ENCODE data around the gene RWDD2A. TPM values are rescaled to one million over a fixed set of nuclear protein-coding genes. Genes with fewer than 3 reads are reported as not detected.

RWDD2A gene
- total RNA-seq, 1 donor from 2014 or later = 3.5 TPM

DNA sequence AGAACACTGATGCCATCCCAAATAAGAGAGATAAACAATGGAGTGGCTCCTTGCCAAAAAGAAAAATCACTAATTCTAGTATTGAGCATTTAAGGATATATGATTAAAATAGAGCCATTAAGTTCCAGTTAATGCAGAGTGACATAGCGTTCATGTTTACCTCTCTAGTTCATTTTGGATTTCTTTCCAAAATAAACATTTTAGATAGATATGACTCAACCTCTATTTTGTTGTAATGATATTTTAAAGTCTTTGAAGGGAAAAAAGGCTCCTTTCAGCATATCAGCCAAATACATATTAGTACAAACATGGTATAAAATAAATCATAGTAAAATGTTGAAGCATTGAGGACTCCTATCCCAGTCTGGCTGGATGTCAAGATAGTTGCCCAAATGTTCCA lies 33.4 kb downstream of the RWDD2A start:
- no peak overlapping the region for H3K4me3 ChIP-seq
- H3K27ac ChIP-seq = no peak overlapping the region
- ATAC-seq = no peak
- H3K36me3 ChIP-seq = no peaks in the 10 kb centered on the region
- TF ChIP-seq, protein P1, sequence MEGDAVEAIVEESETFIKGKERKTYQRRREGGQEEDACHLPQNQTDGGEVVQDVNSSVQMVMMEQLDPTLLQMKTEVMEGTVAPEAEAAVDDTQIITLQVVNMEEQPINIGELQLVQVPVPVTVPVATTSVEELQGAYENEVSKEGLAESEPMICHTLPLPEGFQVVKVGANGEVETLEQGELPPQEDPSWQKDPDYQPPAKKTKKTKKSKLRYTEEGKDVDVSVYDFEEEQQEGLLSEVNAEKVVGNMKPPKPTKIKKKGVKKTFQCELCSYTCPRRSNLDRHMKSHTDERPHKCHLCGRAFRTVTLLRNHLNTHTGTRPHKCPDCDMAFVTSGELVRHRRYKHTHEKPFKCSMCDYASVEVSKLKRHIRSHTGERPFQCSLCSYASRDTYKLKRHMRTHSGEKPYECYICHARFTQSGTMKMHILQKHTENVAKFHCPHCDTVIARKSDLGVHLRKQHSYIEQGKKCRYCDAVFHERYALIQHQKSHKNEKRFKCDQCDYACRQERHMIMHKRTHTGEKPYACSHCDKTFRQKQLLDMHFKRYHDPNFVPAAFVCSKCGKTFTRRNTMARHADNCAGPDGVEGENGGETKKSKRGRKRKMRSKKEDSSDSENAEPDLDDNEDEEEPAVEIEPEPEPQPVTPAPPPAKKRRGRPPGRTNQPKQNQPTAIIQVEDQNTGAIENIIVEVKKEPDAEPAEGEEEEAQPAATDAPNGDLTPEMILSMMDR (IDR thresholded peaks at IDR 0.05) = no peak
- H3K27me3 ChIP-seq = no peaks in the 10 kb centered on the region
- no peaks in the 10 kb centered on the region for H3K4me1 ChIP-seq
- no peak for DNase-seq
- no peaks in the 10 kb centered on the region for H3K9me3 ChIP-seq
- intact Hi-C loops (cut with DNase I) = loop anchor here (10.0 kb wide), 1 partner anchor 288 kb away; the partner anchor contains the start of gene PRSS35

DNA sequence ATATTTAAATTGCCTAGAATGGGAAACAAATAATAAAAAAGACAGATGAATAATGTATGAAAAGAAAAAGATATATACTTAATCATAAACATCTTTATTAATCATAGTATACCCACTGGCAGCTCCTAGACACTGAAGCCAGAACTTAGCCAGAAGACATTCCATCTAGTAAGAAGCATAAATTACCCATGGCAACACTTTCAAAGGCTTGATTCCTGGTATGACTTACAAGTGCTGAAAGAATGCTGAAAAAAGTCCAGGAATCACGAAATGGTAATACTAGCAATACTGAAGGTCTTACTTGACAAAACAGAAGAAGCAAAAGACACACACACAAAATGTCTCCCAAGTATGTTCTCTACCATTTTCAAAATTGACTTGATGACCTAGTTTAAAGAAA lies 38.0 kb downstream of the RWDD2A start:
- ATAC-seq = no peak
- TF ChIP-seq, protein P1 (IDR thresholded peaks at IDR 0.05) = no peak
- no peaks in the 10 kb centered on the region for H3K9me3 ChIP-seq
- H3K4me1 ChIP-seq = no peaks in the 10 kb centered on the region
- no peaks in the 10 kb centered on the region for H3K36me3 ChIP-seq
- no peak overlapping the region for H3K4me3 ChIP-seq
- H3K27me3 ChIP-seq = no peaks in the 10 kb centered on the region
- intact Hi-C loops (cut with DNase I) = no loop called here
- H3K27ac ChIP-seq = no peak overlapping the region
- DNase-seq = no peak

DNA sequence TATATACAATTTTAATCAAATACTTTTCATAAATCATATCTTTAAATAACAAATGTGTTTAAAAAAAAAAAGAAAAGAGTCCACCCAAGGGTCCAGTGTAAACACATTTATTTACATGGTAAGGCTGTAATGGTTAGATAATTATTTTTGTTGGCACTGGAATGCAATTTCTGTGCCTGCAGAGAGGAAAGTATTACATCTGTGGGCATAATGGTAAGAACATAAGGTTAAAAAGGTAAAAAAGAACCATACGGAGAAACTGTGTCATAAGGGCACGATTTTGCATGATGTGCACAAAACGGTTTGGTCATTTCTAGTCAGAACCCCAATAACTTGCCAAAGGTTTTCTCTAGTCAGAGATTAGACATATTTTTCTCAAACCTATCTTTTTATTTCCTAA lies 54.3 kb downstream of the RWDD2A start:
- Histone ChIP-seq H3K4me1 (no peaks in the 10 kb centered on the region), H3K36me3 (no peaks in the 10 kb centered on the region), H3K27ac (no peak overlapping the region), H3K4me3 (no peak overlapping the region), H3K27me3 (no peaks in the 10 kb centered on the region), H3K9me3 (no peaks in the 10 kb centered on the region)
- ATAC-seq (no peak), DNase-seq (no peak)
- intact Hi-C loops (cut with DNase I) = no loop called here
- TF ChIP-seq, protein P1 (IDR thresholded peaks at IDR 0.05) = no peak

Other genes with a start within 250 kb of the RWDD2A start
- 4.4 TPM for gene UBE3D, start 127.5 kb upstream of the RWDD2A start, total RNA-seq
- gene DOP1A, start 125.7 kb upstream of the RWDD2A start, total RNA-seq = 26.4 TPM
- 37.3 TPM for gene PGM3, start 92 bp upstream of the RWDD2A start, total RNA-seq
- 14.7 TPM for gene ME1, start 237.7 kb downstream of the RWDD2A start, total RNA-seq